CD4-positive, CD25-positive, alpha-beta regulatory T cell (primary cell): ENCODE data around the gene NXN. TPM values are rescaled to one million over a fixed set of nuclear protein-coding genes. Genes with fewer than 3 reads are reported as not detected.

Source experiments
- ATAC-seq, 2 donors: fragments of 150-1000 bp; cut with Tn5 transposase; one replicate each; pipeline ENCODE4 v1.10.0; 2021; ENCODE audit warnings: low read depth in 2 of 2, moderate number of reproducible peaks in 2 of 2, moderate library complexity in 1 of 2
- DNase-seq, 3 donors: peaks; one replicate each; pipeline versions ENCODE4 v3.0.0 to v3.0.0-alpha.2; 2012 to 2022; ENCODE audit warnings: mixed read lengths in 1 of 3
- H3K27ac ChIP-seq: one replicate; pipeline ENCODE4 v1.7.0; 2013; ENCODE audit warnings: mild to moderate bottlenecking, low read length; ENCODE audit not compliant: insufficient read depth, poor library complexity, severe bottlenecking
- H3K27me3 ChIP-seq: one replicate; pipeline ENCODE4 v1.7.0; 2013; ENCODE audit warnings: low read length; ENCODE audit not compliant: control insufficient read depth, insufficient read depth
- H3K36me3 ChIP-seq: one replicate; pipeline ENCODE4 v1.7.0; 2013; ENCODE audit warnings: mild to moderate bottlenecking, low read length, moderate library complexity; ENCODE audit not compliant: control insufficient read depth, insufficient read depth
- H3K4me1 ChIP-seq: 2 replicates; pipeline ENCODE4 v1.7.0; 2013; ENCODE audit warnings: mild to moderate bottlenecking, low read length; ENCODE audit not compliant: insufficient read depth, control insufficient read depth, poor library complexity, severe bottlenecking
- H3K4me3 ChIP-seq: one replicate; pipeline ENCODE4 v1.7.0; 2013; ENCODE audit warnings: low read depth, mild to moderate bottlenecking, low read length, moderate library complexity
- H3K9me3 ChIP-seq, 2 experiments: 1 replicate in 1 of 2; 2 replicates in 1 of 2; pipeline ENCODE4 v1.7.0; 2013; ENCODE audit warnings: low read length in 2 of 2, mild to moderate bottlenecking in 1 of 2, moderate library complexity in 1 of 2; ENCODE audit not compliant: control insufficient read depth in 2 of 2
- H3K27ac Mint-ChIP-seq, 3 donors: one replicate each; pipeline ENCODE4 v1.8.0; 2020 to 2022; ENCODE audit warnings: mild to moderate bottlenecking in 3 of 3, mixed read lengths in 3 of 3, moderate library complexity in 2 of 3
- H3K27me3 Mint-ChIP-seq: one replicate; pipeline ENCODE4 v1.8.0; 2022; ENCODE audit warnings: mild to moderate bottlenecking, mixed read lengths
- H3K36me3 Mint-ChIP-seq: one replicate; pipeline ENCODE4 v1.8.0; 2020; ENCODE audit warnings: mixed read lengths
- H3K4me1 Mint-ChIP-seq, 4 donors: one replicate each; pipeline ENCODE4 v1.8.0; 2020 to 2022; ENCODE audit warnings: mixed read lengths in 4 of 4, mild to moderate bottlenecking in 1 of 4
- H3K4me3 Mint-ChIP-seq, 4 donors: one replicate each; pipeline ENCODE4 v1.8.0; 2020 to 2022; ENCODE audit warnings: mild to moderate bottlenecking in 4 of 4, mixed read lengths in 4 of 4, moderate library complexity in 3 of 4
- H3K9me3 Mint-ChIP-seq, 7 donors: one replicate each; pipeline ENCODE4 v1.8.0; 2020 to 2022; ENCODE audit warnings: mixed read lengths in 7 of 7, mild to moderate bottlenecking in 3 of 7, moderate library complexity in 2 of 7
- polyA plus RNA-seq, 4 donors: library from polyadenylated mRNA; unstranded; fragments of 300-500 nt; fragmentation: Illumina TruSeq; gene quantifications; one replicate each; pipeline ENCODE4 v1.2.3, GENCODE V29; 2021
- total RNA-seq: library from RNA; stranded (reverse); gene quantifications from one replicate; pipeline ENCODE4 v1.2.3, GENCODE V29; 2022

NXN gene
- total and polyA plus RNA-seq, 5 donors from 2014 or later = 0.44 to 0.89 (median 0.65) TPM

DNA sequence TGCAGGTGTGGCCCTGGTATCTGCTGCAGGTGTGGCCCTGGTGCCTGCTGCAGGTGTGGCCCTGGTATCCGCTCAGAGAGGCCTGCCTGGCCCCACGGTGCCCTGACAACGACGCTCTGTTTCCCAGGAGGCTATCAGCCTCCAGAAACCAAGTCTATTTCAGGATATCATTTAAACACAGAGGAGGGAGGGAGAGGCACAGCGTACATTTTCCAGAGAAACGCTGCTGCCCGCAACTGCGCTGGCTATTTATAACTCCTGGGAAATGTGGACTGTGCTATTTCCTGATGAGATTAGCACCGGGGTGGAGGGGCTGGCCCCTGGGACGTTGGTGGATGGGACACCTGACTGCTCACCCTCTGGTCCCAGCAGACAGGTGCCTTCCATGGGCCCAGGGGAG, 39.9 kb upstream of the NXN start:
- Mint-ChIP-seq H3K36me3 (peaks cover 7% of the 10 kb centered on the region), H3K4me1 (no peaks in the 10 kb centered on the region), H3K9me3 (no peaks in the 10 kb centered on the region), H3K4me3 (no peak overlapping the region), H3K27ac (peak overlapping the region in 1 of 3 donors; percentile 62), H3K27me3 (no peaks in the 10 kb centered on the region)
- no peaks in the 10 kb centered on the region for H3K4me1 ChIP-seq
- H3K4me3 ChIP-seq = no peak overlapping the region
- DNase-seq = no peak
- H3K27me3 ChIP-seq = no peaks in the 10 kb centered on the region
- no peaks in the 10 kb centered on the region for H3K9me3 ChIP-seq
- no peak overlapping the region for H3K27ac ChIP-seq
- no peaks in the 10 kb centered on the region for H3K36me3 ChIP-seq
- ATAC-seq = no peak

DNA sequence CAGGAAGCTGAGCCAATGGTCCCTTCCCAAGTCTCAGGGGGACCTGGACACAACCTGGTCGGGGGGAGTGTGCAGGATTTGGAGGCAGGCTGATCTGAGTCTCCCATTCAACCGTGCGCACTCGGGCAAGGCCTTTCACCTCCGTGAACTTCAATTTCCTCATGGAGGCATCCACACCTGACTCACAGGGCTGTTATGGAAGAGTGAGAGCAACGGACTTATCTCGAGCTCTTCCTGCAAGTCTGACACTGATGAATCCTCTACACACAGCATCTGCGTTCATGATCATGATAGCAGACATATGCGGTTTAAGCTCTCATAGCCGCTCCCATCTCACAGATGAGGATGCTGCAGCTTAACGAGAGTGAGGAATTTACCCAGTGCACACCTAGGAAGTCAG, 39.0 kb upstream of the NXN start:
- no peaks in the 10 kb centered on the region for H3K27me3 ChIP-seq
- no peak overlapping the region for H3K4me3 Mint-ChIP-seq
- H3K36me3 ChIP-seq = no peaks in the 10 kb centered on the region
- no peaks in the 10 kb centered on the region for H3K4me1 Mint-ChIP-seq
- no peak overlapping the region for H3K27ac Mint-ChIP-seq
- no peak overlapping the region for H3K27ac ChIP-seq
- H3K9me3 ChIP-seq = no peaks in the 10 kb centered on the region
- peaks cover 7% of the 10 kb centered on the region for H3K36me3 Mint-ChIP-seq
- H3K4me3 ChIP-seq = no peak overlapping the region
- H3K27me3 Mint-ChIP-seq = no peaks in the 10 kb centered on the region
- no peak for DNase-seq
- no peaks in the 10 kb centered on the region for H3K9me3 Mint-ChIP-seq
- H3K4me1 ChIP-seq = no peaks in the 10 kb centered on the region
- ATAC-seq = no peak

DNA sequence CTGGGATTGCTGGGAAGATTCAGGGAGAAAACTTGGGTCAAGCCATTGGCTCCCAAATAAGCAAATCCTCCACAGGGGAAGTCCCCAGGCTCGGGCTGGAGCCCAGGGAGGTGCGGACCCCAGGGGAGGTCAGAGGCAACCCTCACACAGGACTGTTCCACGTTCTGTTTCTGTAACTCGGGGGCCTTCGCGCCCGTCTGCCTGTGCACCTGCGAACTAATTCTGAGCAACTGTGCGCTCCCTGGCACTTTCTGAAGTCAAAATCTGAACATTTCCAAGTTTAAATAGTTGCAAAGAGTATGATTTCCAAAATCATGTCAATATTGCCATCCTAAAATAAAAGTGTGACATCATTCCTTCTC, 34.1 kb upstream of the NXN start:
- no peaks in the 10 kb centered on the region for H3K36me3 Mint-ChIP-seq
- no peaks in the 10 kb centered on the region for H3K4me1 ChIP-seq
- no peak overlapping the region for H3K4me3 Mint-ChIP-seq
- H3K9me3 Mint-ChIP-seq = no peaks in the 10 kb centered on the region
- H3K27ac ChIP-seq = no peak overlapping the region
- peaks cover 27% of the 10 kb centered on the region for H3K36me3 ChIP-seq
- H3K4me3 ChIP-seq = no peak overlapping the region
- no peak for DNase-seq
- no peaks in the 10 kb centered on the region for H3K27me3 Mint-ChIP-seq
- no peak overlapping the region for H3K27ac Mint-ChIP-seq
- H3K9me3 ChIP-seq = no peaks in the 10 kb centered on the region
- no peaks in the 10 kb centered on the region for H3K4me1 Mint-ChIP-seq
- ATAC-seq = no peak
- H3K27me3 ChIP-seq = no peaks in the 10 kb centered on the region

DNA sequence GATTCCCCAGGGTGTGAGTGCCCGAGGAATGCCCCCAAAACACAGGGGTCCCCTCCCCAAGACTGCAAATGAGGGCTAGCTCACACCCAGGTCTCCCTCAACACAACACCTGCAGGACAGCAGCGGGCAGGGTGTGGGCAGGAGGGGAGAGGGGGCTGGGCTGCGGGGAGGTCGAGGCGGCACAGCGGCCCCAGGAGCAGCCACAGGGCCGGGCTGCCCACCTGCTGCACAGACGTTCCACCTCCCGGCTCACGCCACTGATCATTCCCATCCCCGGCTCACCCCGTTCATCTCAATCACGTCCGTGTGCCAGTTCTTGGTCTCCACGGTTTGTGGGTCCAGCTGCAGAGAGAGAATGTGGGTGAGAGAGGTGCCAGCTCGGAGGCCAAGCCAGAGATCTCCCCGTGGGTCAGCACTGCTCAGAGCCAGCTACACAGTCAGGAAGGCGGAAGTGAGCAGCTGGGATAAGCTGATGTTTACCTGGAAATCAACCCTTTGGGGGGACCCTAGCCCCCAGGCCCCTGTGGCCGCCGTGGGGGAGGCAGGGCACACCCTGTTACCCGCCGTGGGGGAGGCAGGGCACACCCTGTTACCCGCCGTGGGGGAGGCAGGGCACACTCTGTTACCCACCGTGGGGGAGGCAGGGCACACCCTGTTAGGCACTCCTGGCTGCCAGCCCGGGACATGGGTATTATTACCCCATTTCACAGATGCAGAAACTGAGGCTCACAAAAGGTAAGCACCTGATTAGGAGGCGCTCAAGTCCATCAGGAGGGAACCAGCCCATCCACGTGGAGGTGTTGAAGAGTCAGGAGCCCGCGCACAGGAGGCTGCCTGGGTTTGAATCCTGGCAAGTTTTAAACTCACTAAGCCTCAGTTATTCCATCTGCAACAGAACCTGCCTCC, 33.5 kb upstream of the NXN start:
- Mint-ChIP-seq H3K36me3 (no peaks in the 10 kb centered on the region), H3K4me1 (no peaks in the 10 kb centered on the region), H3K27ac (no peak overlapping the region), H3K27me3 (no peaks in the 10 kb centered on the region), H3K4me3 (no peak overlapping the region), H3K9me3 (no peaks in the 10 kb centered on the region)
- Histone ChIP-seq H3K4me1 (no peaks in the 10 kb centered on the region), H3K9me3 (no peaks in the 10 kb centered on the region), H3K27ac (no peak overlapping the region), H3K27me3 (no peaks in the 10 kb centered on the region), H3K4me3 (no peak overlapping the region), H3K36me3 (peaks cover 31% of the 10 kb centered on the region)
- DNase-seq (no peak), ATAC-seq (no peak)

DNA sequence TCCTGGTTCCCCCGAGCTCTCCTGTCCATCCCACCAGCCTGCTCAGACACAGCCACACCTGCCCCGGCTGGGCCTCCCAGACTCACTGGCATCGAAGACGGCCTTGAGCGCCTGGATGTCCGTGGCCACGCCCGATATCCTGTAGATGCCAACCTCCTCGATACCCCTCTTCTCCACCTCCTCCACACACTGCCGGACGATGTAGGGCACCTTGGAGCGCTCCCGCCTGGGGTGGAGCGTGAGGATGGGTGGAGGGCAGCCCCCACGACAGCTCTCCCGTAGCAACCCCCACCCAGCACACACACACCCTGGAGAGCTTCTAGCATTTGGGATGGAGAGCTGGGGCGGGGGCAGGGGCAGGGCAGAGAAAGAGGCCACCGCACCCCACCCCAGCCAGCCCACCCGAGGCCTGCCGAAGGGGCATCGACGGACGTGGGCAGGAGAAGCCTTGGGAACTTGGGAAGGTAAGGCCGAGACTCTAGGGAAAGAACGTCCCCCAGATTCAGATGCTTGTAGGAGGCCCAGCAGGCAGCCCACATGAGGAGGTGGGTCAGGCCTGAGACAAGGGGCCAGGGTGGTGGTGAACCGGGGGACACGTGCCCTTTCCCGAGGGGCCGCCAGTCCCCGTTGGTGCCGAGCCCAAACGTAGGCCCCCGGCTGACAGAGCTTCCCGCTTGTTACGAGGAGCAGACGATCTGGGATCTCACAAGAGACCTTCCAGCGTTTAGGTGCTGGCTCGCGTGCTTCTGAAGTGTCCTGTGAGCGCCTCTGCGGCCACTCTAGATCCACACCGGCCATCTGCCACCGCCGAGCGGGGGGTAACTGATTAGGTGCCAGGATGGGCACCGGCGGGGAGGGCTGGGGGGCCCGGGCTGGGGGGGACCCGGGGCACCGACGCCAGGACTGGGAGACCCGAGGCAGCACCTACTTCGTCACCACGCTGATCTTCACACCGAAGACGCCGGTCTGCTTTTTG, 32.5 kb upstream of the NXN start:
- Histone ChIP-seq H3K4me3 (no peak overlapping the region), H3K27me3 (no peaks in the 10 kb centered on the region), H3K36me3 (peaks cover 38% of the 10 kb centered on the region), H3K9me3 (no peaks in the 10 kb centered on the region), H3K4me1 (no peaks in the 10 kb centered on the region), H3K27ac (no peak overlapping the region)
- Mint-ChIP-seq H3K36me3 (no peaks in the 10 kb centered on the region), H3K9me3 (no peaks in the 10 kb centered on the region), H3K27ac (no peak overlapping the region), H3K27me3 (no peaks in the 10 kb centered on the region), H3K4me3 (no peak overlapping the region), H3K4me1 (no peaks in the 10 kb centered on the region)
- ATAC-seq (no peak), DNase-seq (no peak)

DNA sequence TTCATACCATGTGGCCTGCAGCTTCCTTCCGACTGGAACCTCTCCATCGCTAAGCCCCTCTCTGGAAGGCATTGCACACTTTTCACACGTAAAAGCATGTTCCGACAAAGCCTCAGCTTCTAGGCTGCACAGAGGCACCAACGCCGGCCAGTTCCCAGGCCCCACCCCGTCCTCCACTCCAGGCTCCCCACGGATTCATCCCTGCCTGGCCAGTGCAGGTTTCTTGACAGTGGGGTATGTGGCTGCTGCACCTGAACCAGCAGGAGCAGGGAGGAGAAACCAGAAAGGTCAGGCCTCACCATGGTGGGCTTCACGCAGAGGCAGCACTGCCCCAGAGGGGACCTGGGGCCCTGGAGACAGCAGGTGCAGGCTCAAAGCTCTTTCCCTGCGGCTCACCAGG, 31.6 kb upstream of the NXN start:
- Histone ChIP-seq H3K4me1 (no peaks in the 10 kb centered on the region), H3K9me3 (no peaks in the 10 kb centered on the region), H3K27me3 (no peaks in the 10 kb centered on the region), H3K27ac (no peak overlapping the region), H3K36me3 (peaks cover 38% of the 10 kb centered on the region), H3K4me3 (no peak overlapping the region)
- ATAC-seq (no peak), DNase-seq (no peak)
- H3K4me1 Mint-ChIP-seq = no peaks in the 10 kb centered on the region
- H3K36me3 Mint-ChIP-seq = no peaks in the 10 kb centered on the region
- H3K4me3 Mint-ChIP-seq = no peak overlapping the region
- no peak overlapping the region for H3K27ac Mint-ChIP-seq
- H3K27me3 Mint-ChIP-seq = no peaks in the 10 kb centered on the region
- no peaks in the 10 kb centered on the region for H3K9me3 Mint-ChIP-seq

DNA sequence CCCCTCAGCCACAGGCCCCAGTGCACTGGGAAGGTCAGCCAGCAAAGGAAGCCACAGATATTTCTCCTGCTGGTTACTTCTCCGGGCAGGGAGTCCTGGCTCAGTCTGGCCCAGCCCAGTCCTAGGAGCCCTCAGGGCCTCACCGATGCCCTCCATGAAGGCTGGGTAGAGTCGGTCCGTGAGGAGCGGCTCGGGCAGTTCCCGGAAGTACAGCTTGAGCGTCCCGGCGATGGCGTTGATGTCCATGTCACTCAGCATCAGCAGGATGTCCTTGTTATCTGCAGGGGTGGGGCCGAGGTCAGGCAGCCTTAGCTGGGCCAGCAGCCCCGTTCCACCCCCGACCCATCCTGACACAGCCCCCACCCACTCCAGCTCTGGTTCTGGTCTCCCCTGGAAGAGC, 31.0 kb upstream of the NXN start:
- H3K4me1 Mint-ChIP-seq = no peaks in the 10 kb centered on the region
- no peak overlapping the region for H3K4me3 ChIP-seq
- H3K9me3 ChIP-seq = no peaks in the 10 kb centered on the region
- no peaks in the 10 kb centered on the region for H3K27me3 Mint-ChIP-seq
- ATAC-seq (no peak), DNase-seq (no peak)
- no peaks in the 10 kb centered on the region for H3K4me1 ChIP-seq
- no peaks in the 10 kb centered on the region for H3K27me3 ChIP-seq
- H3K27ac Mint-ChIP-seq = no peak overlapping the region
- no peaks in the 10 kb centered on the region for H3K9me3 Mint-ChIP-seq
- H3K4me3 Mint-ChIP-seq = no peak overlapping the region
- H3K36me3 ChIP-seq = peaks cover 43% of the 10 kb centered on the region
- no peak overlapping the region for H3K27ac ChIP-seq
- peaks cover under 1% of the 10 kb centered on the region for H3K36me3 Mint-ChIP-seq
